ENCODE data around the gene DNTTIP2.
A peak's percentile ranks its signal among the peaks of the same experiment; 100 is the strongest.
"Not testable (repeated sequence)": the region's sequence is repeated elsewhere in the genome, so short reads cannot be mapped to it uniquely, and the experiment has no call there.

Gene DNTTIP2

DNA sequence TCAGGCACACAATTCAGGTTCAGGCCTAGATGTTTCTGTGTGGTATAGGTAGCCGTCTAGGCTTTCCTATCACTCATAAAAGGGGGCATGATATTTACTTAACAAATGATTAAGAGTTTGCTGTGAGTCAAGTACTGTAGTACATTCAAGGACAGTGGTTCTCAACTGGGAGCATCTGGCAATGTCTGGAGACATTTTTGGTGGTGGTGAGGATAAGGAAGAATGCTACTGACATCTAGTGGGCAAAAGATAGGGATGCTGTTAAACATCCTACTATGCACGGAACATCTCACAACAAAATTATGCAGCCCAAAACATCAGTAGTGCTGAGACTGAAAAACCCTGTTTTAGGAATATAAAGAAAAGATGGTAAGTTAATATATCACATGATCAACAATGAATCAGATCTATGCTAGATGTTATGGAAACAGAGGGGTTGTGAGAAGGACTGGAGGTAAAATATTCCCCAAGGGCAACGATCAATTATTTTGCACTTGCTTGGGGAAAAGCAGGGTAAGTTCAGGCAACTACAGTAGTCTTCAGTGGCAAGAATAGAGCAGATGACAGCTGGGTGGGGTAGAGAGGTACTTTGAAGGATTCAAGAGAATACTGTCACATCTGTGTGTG lies 4.9 kb downstream of the DNTTIP2 start:
- DNase-seq = no peak

DNA sequence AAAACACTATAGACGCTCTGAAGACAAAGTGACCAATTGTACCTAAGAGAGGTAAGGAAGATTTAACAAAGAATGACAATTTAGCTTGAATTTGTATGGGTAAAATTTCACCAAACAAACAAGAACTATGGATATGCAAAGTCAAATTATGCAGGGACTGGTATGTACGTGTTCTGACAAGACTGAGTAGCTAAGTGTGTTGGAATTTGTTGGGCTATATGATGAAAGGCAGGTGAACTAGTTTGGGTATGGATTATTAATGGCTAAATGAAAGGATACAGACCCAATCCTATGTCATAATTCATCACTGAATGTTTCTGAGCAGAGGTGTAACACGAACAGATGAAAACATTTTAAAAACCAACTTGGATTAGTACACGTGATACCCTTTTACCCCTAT lies 7.6 kb downstream of the DNTTIP2 start:
- DNase-seq = no peak

DNA sequence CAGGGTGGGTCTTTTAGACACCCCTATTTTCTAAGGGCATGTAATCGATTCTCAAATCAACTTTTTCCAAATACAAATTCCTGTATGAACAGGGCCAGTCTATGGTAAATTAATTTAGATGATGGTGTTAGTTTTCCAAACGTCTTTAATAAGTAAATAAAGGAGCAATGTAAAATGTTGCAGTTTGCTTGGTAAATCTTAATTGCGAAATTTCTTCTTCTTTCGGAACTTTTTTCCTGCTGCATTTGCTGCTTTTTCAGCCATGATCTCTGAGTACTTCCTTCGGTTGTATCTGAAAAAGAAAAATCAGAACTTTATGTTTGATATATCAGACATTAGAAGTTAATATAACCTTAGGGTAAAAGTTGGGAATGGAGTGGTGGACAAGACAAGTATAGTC lies 9.4 kb downstream of the DNTTIP2 start:
- no peak for DNase-seq

DNA sequence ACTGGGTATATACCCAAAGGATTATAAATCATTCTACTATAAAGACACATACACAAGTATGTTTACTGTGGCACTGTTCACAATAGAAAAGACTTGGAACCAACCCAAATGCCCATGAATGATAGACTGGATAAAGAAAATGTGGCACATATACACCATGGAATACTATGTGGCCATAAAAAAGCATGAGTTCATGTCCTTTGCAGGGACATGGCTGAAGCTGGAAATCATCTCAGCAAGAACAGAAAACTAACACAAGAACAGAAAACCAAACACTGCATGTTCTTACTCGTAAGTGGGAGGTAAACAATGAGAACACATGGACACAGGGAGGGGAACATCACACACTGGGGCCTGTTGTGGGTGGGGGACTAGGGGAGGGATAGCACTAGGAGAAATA lies 10.5 kb downstream of the DNTTIP2 start:
- DNase-seq = not testable (repeated sequence)

DNA sequence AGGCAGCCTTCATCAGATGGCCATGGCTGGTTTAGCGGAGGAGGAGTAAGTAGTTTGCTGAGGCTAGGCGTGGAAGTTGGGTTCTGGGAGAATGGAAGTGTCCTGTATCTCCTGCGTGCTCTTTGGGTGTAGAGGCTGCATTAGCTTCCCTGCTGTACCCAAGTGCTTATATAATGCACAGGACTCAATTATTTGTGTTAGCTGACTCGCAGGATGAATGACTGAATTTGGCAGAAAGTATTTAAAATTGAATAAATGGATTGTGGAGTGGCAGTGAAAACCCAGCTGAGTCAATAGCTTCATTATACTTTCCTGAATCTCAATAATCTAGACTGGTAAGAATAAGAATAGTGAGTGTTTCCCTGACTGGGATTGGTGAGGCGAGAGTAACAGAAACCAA lies 13.8 kb downstream of the DNTTIP2 start:
- no peak for DNase-seq

DNA sequence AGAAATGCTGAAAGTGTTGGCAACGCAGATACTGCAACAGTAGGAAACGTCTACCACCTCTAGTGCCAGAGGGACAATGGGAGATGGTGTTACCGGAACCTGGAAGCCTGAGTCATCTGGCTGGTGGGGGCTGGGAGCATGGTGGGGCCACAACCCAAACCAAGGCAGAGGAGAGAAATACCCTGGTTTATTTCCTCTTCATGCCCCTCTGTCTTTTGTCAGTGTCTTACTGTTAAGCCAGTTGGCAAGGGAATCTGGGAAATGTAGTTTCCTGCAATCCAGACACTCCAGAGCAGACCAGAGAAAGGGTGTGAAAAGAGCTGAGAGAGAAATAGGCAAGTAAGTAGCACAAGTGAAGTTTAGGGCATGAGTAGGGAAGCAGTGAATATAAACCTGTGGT lies 14.8 kb downstream of the DNTTIP2 start:
- DNase-seq = no peak

DNA sequence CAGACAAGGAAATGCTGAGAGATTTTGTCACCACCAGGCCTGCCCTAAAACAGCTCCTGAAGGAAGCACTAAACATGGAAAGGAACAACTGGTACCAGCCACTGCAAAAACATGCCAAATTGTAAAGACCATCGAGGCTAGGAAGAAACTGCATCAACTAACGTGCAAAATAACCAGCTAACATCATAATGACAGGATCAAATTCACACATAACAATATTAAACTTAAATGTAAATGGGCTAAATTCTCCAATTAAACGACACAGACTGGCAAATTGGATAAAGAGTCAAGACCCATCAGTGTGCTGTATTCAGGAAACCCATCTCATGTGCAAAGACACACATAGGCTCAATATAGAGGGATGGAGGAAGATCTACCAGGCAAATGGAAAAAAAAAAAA lies 21.4 kb downstream of the DNTTIP2 start:
- DNase-seq = not testable (repeated sequence)

DNA sequence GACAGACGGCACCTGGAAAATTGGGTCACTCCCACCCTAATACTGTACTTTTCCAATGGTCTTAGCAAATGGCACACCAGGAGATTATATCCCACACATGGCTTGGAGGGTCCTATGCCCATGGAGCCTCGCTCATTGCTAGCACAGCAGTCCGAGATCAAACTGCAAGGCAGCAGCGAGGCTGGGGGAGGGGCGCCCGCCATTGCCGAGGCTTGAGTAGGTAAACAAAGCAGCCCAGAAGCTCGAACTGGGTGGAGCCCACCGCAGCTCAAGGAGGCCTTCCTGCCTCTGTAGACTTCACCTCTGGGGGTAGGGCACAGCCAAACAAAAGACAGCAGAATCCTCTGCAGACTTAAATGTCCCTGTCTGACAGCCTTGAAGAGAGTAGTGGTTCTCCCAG lies 23.0 kb downstream of the DNTTIP2 start:
- not testable (repeated sequence) for DNase-seq

DNA sequence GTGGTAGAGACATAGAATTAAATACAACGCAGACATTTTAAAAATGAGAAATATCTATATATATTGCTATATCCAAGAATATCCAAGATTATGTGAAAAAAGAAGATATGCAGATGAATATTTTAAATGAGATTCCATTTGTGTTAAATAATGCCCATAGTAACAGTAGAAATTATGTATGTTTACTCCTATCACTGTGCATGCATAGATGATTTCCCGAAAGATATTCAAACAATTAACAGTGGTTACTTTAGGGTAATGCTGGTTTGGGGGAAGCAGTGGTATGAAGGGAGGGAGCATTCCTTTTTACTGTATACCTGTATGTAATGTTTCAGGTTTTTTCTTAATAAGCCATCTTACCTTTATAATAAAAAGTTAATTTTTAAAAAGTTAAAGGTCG lies 25.1 kb downstream of the DNTTIP2 start:
- no peak for DNase-seq

DNA sequence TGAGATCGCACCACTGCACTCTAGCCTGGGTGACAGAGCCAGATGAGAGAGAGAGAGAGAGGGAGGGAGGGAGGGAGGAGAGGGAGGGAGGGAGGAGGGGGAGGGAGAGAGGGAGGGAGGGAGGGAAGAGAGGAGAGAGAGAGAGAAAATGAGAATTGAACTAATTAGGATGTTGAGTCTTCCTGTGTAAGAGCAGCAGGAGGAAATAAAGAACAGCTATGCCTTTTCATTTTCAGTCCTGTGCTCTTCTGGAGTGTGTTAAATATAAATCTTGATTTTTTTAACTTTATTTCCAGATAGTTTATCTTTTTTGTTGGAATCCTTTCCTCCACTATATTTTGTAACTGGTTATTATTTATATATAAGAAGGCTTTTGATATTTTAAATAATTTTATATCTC lies 27.1 kb downstream of the DNTTIP2 start:
- DNase-seq = no peak

DNA sequence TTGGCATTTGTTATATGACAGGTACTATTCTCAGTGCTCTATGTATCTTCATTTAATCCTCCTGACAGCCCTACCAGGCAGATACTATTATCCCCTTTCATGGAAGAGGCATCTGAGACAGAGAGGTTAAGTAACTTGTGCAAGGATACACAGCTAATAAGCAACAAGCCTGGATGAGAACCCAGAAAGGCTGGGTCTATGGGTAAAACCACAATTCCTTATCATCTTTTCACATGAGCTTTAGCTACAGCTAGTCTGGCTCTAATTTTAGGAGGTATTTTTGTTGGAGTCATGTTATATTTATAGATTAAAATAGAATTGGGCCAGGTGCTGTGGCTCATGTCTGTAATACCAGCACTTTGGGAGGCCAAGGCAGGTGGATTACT lies 27.7 kb downstream of the DNTTIP2 start:
- no peak for DNase-seq

DNA sequence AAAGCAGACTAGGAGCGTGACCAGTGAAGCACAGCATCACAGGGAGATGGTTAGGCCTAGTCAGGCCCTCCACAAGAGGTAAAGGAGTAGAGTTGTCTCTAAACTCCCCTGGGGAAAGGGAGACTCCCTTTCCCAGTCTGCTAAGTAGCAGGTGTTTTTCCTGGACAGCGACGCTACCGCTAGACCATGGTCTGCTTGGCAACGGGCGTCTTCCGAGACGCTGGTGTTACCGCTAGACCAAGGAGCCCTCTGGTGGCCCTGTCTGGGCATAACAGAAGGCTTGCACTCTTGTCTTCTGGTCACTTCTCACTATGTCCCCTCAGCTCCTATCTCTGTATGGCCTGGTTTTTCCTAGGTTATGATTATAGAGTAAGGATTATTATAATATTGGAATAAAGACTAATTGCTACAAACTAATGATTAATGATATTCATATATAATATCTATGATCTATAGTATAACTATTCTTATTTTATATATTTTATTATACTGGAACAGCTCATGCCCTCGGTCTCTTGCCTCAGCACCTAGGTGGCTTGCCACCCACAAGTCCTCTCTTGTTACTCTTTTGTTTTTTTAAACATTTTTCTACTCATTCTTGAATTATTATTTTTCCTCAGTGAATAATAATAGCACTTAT lies 28.2 kb downstream of the DNTTIP2 start:
- peak; percentile 71 to 76 for DNase-seq

DNA sequence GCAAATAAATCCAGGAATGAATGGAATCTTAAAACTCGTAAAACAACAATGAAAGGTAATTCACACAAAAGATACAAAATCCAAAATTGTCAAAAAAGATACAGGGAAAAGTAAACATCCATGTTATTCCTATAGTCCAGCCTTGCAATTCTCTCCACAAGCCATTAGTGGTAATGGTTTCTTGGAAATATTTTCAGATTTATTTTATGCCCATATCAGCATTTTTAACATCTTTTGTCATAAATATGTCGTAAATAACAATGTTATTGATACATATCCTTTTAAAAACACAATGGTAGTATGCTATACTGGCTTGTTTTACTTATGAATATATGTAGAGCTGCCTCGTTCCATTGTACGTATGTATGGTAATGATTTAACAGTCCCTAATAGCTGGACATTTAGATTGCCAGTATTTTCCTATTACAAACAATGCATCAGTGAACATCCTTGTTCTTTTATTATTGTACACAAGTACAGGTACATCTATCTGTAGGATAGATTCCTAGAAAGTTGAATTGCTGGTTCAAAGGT lies 30.6 kb downstream of the DNTTIP2 start:
- no peak for DNase-seq

DNA sequence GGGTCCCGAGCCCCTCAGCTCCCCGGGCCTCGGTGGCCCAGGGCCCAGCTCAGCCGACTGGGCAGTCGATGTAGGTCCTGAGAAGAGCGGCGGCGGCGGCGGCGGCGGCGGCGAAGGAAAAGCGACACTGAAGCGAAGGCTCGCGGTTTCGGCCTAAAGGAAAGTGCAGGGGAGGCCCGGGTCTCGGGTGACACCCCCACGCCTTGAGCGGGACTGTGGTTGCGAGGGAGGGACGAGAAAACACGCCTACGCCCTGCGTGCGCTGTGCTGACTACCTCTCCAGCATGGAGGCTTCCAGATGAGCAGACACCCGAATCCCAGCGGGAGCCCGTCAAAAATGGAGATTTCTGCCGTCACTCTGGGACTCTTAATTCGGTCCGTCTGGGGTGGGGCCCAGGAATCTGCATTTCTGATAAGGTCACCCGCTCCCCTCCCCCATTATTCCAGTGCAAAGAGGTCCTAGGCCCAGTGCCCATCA lies 31.2 kb downstream of the DNTTIP2 start:
- DNase-seq = no peak

DNA sequence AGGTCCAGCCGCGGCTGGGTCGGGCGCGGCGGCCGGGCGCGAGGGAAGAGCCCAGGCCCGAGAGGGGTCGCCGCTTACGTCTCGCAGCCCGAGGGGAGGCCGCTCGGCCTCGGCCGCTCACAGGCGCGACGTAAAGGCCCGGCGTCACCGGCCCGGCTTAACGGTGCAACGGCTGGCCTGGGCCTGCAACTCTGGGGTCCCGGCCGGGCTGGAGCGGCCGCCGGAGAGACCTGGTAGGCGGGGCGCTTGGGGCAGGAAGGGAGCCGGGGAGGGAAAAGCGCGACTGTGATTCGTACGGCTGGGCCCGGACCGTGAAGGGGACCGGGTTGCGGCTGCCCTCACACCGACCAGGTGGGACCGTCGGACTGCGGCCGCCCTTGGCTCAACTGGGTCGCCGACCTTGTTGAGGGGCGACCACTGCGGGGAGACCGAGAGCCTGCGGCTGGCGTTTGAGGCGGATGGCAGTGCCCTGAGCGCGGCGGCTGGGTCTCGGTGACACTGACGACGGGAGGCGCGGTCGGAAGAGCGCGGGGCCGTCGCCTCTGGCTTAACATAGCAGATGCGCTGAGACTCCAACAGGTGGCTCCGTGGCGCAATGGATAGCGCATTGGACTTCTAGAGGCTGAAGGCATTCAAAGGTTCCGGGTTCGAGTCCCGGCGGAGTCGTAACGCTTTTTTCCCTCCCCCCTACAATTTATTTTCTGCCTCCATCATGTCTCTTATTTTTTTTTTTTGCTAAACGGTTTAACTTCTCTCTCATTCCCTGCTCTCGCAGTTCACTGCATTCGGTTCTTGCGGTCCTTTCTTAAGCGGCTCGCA lies 31.8 kb downstream of the DNTTIP2 start:
- DNase-seq = peak; percentile 90 to 93

DNA sequence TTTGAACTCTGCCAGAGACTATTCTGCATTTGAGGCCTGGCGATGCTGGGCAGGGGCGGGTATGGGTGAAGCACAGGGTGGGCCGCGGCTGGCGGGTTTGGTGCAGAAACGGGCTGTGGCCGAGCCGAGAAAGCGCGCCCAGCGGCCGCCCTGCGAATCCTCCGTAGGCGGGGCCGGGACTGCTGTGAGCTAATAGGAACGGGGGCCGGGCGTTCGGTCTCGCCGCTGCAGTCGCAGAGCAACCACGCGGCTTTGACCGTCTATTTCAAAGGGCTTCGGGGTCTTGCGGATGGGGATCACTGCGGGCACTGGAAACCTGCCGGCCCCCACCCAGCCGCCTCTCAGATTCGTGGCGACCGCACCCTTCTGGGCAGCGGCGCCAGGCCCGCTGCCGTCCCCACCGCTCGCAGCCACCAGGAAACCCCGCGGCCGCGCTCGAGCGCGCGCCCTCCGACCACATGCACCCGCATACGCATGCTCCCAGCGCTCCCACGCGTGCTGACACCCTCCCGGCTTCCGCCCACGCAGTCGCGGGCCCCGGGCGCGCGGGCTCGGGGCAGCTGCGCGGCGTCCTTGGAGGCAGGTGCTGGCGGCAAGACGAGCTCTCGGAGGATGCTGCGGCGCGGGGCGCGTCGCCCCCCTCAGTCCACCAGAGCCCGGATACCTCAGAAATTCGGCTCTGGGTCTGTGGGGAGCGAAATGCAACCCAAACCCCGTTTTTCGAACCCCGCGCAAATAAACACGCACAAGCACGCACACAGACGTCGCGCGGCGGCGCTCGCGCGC lies 32.6 kb downstream of the DNTTIP2 start:
- peak; percentile 82 to 86 for DNase-seq

DNA sequence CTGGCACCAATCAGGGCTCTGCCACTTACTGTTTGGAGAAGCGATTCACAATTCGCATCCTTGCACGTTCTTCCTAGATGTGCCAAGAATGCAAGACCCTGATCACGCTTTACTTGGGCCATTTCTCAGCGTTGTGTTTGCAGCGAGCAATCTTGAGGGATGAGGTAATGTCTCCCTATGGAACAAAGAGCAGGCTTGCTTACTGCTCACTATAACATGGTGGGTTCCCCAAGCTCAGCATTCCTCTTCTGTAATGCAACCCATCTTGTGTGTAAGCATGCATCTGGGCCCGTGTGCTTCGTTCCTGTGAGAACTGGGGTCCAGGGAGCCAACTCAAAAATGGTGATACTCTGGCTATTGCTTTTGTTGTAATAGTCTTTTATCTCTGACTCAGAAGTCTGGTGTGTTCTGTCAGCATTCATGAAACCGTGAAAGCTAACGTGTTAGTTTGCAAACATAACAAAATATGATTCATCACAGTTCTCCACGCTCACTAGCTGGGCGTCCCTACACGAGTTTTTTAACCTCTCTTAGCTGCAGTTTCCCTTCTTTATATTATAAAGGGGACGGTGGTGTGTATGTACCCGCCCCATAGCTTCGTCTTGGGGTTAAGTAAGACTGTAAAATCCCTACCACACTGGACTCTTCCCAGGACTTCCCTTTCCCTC lies 33.3 kb downstream of the DNTTIP2 start:
- DNase-seq = no peak

DNA sequence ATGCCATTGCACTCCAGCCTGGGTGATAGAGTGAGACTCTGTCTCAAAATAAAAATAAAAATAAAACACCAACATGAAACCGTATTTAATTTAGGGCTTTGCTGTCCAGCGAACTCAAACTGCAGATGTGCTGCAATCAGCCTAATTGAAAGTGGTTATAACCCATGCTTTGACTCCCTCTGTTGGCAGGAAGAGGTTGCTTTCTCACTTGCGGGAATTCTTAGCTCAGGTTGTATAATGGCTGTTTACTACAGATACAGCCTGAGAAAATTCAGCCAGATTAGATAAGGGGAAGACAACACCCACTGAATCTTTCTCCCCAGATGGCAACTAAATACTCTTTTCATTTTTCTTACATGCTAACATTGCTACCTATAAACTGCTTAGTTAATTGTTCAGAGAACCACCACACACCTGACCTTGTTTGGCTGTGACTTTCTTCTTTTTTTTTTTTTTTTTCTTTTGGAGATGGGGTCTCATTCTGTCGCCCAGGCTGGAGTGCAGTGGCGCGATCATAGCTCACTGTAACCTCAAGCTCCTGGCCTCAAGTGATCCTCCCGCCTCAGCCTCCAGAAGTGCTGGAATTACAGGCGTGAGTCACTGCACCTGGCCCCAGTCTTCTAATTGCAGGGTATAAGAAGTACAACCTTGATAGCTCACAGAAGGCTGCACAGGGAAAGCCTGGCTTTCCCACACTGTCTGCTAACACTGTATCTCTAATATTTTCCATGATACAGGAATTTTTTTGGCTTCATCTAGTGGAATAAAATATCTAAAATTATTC lies 34.6 kb downstream of the DNTTIP2 start:
- DNase-seq = peak in 1 of 2 experiments; percentile 24

DNA sequence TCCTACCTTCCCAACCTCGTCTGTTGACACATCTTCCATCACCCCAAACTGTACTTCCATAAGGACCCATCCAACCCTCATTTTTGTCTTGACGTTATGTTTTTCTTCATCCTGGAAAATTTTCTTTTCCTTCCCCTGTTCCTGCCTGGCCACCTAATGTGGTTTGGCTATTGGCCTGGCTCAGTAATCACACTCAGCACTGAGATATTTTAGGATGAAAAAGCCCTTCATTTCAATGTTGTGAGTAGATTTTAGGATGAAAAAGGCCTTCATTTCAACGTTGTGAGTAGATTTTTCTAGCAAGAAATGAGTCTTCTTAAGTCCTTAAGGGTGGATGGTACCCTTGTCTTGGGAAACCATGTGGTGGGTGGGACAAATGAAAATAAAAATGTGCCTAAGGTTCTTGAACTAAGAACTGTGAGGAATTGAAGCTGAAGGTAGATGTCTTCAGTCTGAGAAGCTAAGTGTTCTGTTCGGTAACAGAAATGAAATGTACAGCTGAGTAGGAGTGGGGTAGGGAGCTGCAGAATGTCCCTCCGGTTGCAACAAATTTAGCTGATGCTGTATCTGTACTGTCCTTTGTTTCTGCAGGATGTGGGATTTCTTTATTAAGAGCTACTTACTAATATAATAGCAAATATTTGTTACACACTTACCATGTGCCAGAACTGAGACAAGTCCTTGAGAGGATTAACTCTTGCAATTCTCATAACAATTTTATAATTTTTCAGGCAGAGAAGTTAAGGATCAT lies 36.1 kb downstream of the DNTTIP2 start:
- DNase-seq = no peak

DNA sequence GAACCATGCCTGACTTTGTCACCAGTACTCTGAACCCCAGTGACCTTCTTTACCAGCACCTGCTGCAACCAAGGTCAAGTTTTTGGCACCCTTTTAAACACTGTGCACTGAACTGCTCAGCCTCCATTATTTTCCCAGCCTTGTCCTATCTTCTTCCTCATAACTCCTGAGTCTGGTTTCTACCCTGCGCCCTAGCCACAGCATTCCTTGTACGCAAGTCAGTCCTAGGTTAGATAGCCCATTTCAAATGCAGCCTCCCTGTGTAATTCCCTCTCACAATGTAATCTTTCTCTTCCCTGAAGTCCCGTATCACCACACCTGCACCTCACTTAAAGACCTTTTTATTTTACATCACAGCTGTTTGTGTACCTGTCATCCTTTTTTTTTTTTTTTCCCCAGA lies 37.2 kb downstream of the DNTTIP2 start:
- DNase-seq = no peak

All from activated T-cell treated with anti-CD3 and anti-CD28 coated beads, Interleukin-2, amount 50 U/mL, for 48 hours (primary cell).